ENCODE data around the gene ARFGAP2. TPM values are rescaled to one million over a fixed set of nuclear protein-coding genes. Genes with fewer than 3 reads are reported as not detected.

ARFGAP2 gene
- total RNA-seq, 1 donor, result 152 TPM

DNA sequence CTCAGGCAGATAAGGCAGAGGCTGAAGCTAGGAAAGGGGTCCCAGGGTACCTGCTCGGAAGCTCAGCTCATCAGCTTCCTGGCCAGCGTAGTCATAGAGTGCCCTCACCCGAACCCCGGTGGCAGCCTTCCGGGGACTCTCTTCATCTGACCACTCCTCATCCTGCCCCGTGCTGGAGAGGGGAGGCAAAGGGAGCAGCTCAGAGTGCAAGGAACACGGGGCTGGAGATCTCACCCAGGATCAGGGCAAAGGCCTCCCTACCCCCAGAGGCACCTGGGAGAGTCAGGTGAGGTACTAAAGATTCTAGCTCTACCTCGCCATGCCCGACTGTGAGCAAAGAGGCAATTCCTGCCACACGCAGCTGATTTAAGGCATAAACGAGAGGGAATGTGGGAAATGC is 1.6 kb upstream of the ARFGAP2 start:
- DNase-seq (ENCODE audit: low read depth), result no peak
- TF ChIP-seq, protein P1, sequence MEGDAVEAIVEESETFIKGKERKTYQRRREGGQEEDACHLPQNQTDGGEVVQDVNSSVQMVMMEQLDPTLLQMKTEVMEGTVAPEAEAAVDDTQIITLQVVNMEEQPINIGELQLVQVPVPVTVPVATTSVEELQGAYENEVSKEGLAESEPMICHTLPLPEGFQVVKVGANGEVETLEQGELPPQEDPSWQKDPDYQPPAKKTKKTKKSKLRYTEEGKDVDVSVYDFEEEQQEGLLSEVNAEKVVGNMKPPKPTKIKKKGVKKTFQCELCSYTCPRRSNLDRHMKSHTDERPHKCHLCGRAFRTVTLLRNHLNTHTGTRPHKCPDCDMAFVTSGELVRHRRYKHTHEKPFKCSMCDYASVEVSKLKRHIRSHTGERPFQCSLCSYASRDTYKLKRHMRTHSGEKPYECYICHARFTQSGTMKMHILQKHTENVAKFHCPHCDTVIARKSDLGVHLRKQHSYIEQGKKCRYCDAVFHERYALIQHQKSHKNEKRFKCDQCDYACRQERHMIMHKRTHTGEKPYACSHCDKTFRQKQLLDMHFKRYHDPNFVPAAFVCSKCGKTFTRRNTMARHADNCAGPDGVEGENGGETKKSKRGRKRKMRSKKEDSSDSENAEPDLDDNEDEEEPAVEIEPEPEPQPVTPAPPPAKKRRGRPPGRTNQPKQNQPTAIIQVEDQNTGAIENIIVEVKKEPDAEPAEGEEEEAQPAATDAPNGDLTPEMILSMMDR (IDR thresholded peaks at IDR 0.05; ENCODE audit: insufficient read depth, low read length), result no peak
- no peak overlapping the region for H3K4me3 ChIP-seq (ENCODE audit: low read depth, low read length)

DNA sequence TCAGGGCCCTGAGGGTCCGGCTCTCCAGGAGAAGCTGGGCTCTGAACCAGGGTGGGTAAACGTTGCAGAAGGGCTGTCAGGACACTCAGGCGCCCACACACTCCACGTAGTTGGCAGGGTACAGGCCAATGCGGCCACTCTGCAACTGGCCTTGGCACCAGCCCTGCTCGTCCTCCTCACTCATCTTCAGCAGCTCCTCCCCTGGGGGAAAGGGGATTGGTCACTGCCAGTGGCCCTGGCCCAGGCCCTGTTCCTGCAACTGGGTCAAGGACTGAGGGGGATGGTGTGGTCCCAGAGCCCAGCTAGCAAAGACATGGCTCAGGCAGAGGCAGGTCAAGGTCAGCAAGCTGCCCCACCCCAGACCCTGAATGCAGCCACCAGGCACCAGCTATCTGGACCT is 1.2 kb upstream of the ARFGAP2 start:
- TF ChIP-seq, protein P1 (IDR thresholded peaks at IDR 0.05; ENCODE audit: insufficient read depth, low read length), result no peak
- H3K4me3 ChIP-seq (ENCODE audit: low read depth, low read length), result no peak overlapping the region

DNA sequence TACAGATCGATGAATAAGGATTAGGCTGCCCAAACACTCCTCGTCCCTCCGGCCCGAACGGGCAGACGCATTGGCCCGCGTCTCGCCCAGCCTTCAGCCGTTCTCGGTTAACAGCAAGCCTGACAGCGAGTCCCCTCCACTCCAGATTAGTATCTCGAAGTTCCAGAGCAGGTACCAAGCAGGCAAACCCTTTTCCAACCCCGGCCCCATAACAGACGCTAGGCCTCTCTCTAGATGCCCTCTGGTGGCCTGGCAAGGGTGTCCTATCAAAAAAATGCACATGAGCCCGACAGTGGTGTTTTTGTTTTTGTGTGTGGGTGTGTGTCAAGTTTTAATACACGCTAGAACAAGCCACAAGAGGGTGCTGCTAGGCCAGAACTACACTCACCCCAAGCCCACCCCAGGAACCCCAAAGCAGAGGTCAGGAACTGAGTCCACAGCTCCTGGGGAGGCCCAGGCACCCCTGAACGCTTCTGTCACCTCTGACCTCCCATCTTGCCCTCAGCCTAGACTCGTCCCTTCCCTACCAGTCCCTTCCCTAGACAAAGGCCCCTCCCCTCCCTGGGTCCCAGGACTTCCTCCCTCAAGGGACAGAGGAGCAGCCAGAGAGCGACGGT is 658 bp upstream of the ARFGAP2 start:
- TF ChIP-seq, protein P1 (IDR thresholded peaks at IDR 0.05; ENCODE audit: insufficient read depth, low read length), result peak; percentile 64
- H3K4me3 ChIP-seq (ENCODE audit: low read depth, low read length), result peak overlapping the region; percentile 68
- DNase-seq (ENCODE audit: low read depth), result peak; percentile 81

More for the DNA sequence above, 1.2 kb upstream of the ARFGAP2 start:
- no peak for DNase-seq (ENCODE audit: low read depth)

DNA sequence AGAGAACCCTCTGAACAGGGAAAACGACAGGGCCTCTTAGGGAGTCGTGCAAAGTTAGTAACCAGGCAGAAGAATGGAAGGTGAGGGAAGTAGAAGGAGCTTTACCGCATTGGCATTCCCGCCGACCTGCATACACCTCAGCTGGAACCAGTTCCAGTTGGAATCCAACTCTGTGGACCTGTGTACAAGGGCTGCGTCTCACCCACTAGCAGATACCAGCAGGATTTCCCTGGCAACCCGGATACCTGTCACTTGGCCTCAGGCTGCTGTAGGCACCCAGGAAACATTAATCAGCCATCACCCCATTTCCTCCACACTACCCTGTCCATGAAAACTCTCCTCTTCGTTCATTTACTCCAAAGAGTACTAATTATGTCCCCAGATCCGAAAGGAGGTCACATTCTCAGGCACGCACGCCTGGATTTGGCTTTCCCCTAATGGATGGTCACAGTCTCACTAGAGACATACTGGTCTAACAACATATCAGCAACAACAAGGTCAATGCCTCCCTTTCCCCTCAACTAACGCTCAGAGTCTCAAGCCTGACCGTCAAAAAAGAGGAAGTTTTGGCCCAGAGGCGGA is 842 bp downstream of the ARFGAP2 start:
- H3K4me3 ChIP-seq (ENCODE audit: low read depth, low read length), result peak overlapping the region; percentile 98
- no peak for DNase-seq (ENCODE audit: low read depth)
- TF ChIP-seq, protein P1 (IDR thresholded peaks at IDR 0.05; ENCODE audit: insufficient read depth, low read length), result no peak

DNA sequence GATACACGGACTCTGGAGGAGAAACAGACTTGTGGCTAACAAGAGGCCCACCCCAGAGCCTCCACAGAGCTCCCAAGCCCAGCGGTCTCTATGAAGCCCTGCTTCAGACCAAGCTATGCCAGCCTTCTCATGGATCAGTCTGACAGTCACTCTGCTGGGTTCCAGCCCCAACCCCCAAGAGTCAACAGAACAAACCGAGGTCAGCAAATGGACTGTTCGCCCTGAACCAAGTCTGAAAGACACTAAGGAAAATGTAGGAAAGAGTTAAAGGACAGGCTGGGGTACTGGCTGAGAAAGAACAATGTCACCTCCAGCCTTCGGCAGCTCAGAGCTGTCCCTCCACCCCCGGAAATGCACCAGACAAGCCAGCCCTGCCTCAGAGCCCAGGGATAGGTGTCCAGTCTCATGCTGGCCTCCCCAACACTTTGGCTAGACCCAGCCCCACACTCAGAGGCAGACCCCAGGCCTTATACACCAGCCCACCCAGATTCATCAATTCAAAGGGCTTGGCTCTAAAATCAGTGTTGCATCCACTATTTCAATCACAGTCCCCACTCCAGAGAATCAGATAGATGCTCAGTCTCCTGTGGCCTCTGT is 3.8 kb downstream of the ARFGAP2 start:
- DNase-seq (ENCODE audit: low read depth), result no peak
- TF ChIP-seq, protein P1 (IDR thresholded peaks at IDR 0.05; ENCODE audit: insufficient read depth, low read length), result no peak
- no peak overlapping the region for H3K4me3 ChIP-seq (ENCODE audit: low read depth, low read length)

DNA sequence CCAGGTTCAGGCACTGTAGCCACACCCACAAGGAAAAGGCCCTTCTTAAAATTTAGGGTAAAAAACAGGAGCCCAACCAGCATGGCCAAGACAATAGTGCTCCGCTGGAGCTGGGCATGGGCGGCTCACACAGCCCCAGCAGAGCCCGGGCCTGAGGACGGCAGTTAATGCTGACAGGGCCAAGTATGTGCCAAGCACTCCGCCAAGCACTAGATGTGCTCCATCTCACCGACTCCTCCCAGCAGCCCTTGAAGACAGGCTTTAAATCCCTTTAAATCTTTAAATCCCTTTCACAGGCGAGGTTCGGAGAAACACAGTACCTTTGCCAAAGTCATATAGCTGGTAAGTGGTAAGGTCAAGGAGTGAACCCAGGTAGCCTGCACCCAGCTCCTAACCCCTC is 4.8 kb downstream of the ARFGAP2 start:
- TF ChIP-seq, protein P1 (IDR thresholded peaks at IDR 0.05; ENCODE audit: insufficient read depth, low read length), result no peak
- DNase-seq (ENCODE audit: low read depth), result no peak
- H3K4me3 ChIP-seq (ENCODE audit: low read depth, low read length), result no peak overlapping the region
